Measurements from ENCODE around the gene PURB.

GRCh38 chr7:44935016-44935415, 49.7 kb upstream of the PURB start:
- TF ChIP-seq CTCF (IDR thresholded peaks at IDR 0.05) (no peak), POLR2A (IDR thresholded peaks at IDR 0.05) (no peak)

Data from transverse colon (tissue), 3 donors.